ENCODE measurements around the gene SORCS2.

Gene SORCS2

DNA sequence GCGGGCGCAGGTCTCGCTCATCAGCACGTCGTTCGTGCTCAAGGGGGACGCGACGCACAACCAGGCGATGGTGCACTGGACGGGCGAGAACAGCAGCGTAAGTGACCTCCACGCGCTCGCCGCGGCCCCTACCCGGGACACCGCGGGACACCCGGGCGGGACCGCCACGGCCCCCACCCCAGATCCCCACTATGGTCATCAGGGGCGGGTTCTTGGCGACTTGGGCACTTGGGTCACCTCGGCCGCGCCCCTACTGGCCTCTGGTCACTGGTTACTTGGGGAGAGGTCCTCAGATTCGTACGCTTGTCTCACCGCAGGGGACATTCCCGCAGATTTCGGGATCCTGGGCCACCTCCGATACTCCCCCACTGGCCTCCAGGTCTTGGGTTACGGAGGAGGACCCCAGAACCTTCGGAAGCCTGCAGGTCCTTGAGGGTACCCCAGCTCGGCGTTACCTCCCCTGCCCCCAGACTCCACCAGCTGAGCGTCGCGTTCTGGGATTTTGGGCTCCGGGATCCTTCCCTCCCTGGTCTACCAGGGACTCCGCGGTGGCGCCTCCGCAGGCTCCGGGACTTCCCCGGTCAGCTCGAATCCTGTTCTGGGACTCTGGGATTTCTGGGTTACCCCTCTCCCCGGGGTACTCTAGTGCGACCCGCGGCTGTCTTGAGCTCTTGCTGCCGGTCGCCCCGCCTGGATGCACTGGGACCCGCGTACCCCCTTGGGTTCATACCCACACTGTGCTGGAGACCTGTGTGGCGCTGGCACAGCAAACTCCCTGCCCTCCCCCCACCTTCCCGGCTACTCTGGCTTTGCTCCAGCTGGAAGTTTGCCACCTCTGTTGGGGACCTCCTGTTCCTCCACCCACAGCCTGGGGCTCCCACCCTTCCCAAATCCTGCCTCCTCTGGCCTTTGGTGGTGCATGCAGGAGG, 956 bp downstream of the SORCS2 start:
- in situ Hi-C loops (cut with MboI; ENCODE audit: low pct_unique_long_range_greater_than_20kb, low sequenced_read_pairs, unreplicated experiment): loop anchor here (10.0 kb wide), 1 partner anchor 142 kb away; no protein-coding TSS in a partner anchor
- DNase-seq (ENCODE audit: low spot score): no peak
- TF ChIP-seq, protein P1, sequence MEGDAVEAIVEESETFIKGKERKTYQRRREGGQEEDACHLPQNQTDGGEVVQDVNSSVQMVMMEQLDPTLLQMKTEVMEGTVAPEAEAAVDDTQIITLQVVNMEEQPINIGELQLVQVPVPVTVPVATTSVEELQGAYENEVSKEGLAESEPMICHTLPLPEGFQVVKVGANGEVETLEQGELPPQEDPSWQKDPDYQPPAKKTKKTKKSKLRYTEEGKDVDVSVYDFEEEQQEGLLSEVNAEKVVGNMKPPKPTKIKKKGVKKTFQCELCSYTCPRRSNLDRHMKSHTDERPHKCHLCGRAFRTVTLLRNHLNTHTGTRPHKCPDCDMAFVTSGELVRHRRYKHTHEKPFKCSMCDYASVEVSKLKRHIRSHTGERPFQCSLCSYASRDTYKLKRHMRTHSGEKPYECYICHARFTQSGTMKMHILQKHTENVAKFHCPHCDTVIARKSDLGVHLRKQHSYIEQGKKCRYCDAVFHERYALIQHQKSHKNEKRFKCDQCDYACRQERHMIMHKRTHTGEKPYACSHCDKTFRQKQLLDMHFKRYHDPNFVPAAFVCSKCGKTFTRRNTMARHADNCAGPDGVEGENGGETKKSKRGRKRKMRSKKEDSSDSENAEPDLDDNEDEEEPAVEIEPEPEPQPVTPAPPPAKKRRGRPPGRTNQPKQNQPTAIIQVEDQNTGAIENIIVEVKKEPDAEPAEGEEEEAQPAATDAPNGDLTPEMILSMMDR (IDR thresholded peaks at IDR 0.05; ENCODE audit: extremely low read depth, insufficient read depth, missing control alignments): no peak

DNA sequence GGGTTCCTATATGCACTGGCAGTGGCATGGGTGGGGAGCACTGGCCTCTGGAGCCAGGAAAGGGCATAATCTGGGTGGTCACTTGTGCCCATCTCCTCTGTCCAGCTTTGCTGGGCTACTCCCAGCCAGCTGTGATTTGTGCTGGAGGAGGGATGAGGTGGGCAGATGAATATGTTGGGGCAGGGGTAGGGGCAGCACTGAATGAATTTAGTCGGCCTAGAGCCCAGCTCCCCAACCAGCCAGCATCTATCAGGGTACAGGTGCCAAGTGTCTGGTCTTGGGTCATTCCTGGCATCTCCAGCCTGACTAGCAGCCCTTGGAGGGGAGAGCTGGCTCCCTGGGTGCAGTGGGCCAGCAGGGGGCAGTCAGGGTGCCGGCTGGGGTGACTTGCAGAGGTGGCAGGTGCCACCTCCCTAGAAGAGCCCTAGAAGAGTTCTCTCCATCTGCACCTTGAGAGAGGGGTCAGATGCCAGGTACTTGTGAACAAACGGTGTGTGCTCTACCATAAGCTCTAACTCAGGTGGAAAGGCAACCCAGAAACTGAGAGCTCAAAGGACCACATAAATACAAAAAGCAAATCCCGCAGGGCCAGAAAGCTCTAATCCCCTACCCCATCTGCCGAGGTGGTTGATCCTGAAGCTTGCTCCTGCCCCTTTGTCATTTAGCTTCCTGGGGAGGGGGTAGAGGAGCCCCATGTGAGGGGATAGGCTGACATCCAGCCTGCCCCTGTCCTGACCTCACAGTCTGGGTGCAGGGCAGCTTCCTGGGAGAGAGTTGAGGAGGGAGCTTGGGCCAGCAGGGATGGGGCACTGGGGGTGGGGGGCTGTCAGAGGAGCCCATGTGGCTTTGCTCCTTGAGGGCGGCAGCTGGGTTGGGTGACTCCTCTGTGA, 2.2 kb downstream of the SORCS2 start:
- TF ChIP-seq, protein P1 (IDR thresholded peaks at IDR 0.05; ENCODE audit: extremely low read depth, insufficient read depth, missing control alignments): peak; percentile 37
- DNase-seq (ENCODE audit: low spot score): no peak
- in situ Hi-C loops (cut with MboI; ENCODE audit: low pct_unique_long_range_greater_than_20kb, low sequenced_read_pairs, unreplicated experiment): loop anchor here (10.0 kb wide), 1 partner anchor 140 kb away; no protein-coding TSS in a partner anchor

DNA sequence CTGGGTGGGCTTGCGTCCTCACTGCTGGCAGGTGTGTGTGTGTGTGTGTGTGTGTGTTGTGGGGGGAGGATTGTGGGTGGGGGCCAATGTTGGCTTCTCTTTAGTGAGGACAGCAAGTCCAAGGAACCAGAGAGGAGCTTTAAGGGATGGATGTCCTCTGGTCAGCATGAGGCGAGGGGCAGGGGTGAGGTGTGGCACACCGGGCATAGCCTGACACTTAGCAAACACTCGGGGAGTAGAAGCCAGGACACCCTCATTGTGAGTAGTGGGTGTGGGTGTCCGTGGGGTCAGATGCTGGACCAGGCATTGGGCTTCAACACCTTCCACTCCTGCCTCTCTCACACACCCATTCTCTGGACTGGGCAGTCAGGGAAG, 2.8 kb downstream of the SORCS2 start:
- TF ChIP-seq, protein P1 (IDR thresholded peaks at IDR 0.05; ENCODE audit: extremely low read depth, insufficient read depth, missing control alignments): no peak
- DNase-seq (ENCODE audit: low spot score): no peak
- in situ Hi-C loops (cut with MboI; ENCODE audit: low pct_unique_long_range_greater_than_20kb, low sequenced_read_pairs, unreplicated experiment): loop anchor here (10.0 kb wide), 1 partner anchor 140 kb away; no protein-coding TSS in a partner anchor

DNA sequence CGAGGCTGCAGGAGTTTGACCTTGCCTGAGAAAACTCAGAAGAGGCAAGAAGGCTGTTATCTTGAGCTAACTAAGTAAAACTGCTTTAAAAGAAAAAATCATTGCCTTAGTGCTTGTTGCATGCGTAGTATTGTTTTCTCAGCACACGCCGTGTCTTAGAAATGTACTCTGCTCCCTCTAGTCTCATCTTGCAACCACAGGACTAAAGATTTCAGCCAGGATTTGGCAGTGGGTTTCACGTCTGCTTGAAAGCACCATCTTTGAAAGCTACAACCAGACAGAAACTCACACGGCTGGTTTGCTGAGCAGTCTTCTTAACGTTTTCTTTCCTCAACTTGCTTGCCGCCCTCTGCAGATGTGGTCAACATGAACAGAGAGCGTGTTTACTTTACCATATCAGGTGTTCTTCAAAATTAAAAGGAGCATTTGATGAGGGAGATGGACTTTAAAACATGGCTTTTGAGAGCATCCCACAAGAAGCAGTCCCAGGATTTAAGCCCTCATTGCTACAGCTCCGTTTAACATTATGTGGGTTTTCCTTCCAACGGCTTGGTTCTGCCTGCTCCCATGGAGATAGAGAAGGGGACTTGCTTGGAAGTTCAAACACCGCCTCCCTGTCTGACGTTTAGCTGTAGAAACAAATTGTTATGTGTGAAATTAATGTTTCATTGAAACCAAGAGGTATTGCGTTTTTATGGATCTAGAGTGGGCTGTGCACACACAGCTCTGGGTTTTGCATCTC, 3.4 kb downstream of the SORCS2 start:
- TF ChIP-seq, protein P1 (IDR thresholded peaks at IDR 0.05; ENCODE audit: extremely low read depth, insufficient read depth, missing control alignments): no peak
- no peak for DNase-seq (ENCODE audit: low spot score)
- in situ Hi-C loops (cut with MboI; ENCODE audit: low pct_unique_long_range_greater_than_20kb, low sequenced_read_pairs, unreplicated experiment): loop anchor here (10.0 kb wide), 1 partner anchor 139 kb away; no protein-coding TSS in a partner anchor

DNA sequence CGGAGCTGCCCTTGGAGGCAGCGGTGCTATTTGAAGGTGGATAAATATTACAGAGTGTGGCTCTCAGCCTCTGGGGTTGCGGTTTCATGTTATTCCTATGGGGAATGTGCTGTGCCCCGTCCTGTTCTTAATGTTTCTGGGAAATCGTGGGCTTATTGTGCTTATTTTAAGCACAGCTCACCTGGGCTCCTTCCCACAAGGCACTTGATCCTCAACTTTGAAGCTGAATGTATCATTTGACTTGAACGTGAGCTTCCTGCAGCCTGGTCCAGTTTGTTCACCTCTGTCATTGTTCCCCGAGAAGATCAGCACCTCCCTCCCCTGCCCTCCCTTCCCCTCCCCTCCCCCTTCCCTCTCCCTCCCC, 3.9 kb downstream of the SORCS2 start:
- DNase-seq (ENCODE audit: low spot score): no peak
- in situ Hi-C loops (cut with MboI; ENCODE audit: low pct_unique_long_range_greater_than_20kb, low sequenced_read_pairs, unreplicated experiment): loop anchor here (10.0 kb wide), 1 partner anchor 139 kb away; no protein-coding TSS in a partner anchor
- TF ChIP-seq, protein P1 (IDR thresholded peaks at IDR 0.05; ENCODE audit: extremely low read depth, insufficient read depth, missing control alignments): no peak

DNA sequence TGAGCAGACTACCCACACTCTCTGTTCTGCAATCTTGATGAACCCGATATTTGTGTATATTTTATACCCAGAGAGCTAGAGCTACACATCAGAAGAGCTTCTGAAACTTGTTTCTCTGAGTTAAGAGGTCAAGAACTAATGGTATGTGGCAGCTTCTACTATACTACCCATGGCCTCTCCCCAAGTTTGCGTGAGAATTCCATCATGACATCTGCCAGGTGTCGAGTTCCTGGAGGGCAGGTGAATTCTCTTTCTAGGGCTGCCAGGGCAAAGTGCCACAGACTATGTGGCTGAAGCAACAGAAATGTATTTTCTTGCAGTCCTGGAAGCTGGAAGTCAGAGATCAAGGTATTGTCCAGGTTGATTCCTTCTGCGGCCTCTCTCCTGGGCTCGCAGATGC, 4.4 kb downstream of the SORCS2 start:
- in situ Hi-C loops (cut with MboI; ENCODE audit: low pct_unique_long_range_greater_than_20kb, low sequenced_read_pairs, unreplicated experiment): loop anchor here (10.0 kb wide), 1 partner anchor 138 kb away; no protein-coding TSS in a partner anchor
- no peak for DNase-seq (ENCODE audit: low spot score)
- TF ChIP-seq, protein P1 (IDR thresholded peaks at IDR 0.05; ENCODE audit: extremely low read depth, insufficient read depth, missing control alignments): no peak
